Fibroblast of the conjunctiva (primary cell): ENCODE data around the gene KCNQ1.

ENCODE experiments used
- DNase-seq: peaks from one replicate; pipeline ENCODE4 v3.0.0-alpha.2; 2010; ENCODE audit warnings: low read depth

KCNQ1 gene

DNA sequence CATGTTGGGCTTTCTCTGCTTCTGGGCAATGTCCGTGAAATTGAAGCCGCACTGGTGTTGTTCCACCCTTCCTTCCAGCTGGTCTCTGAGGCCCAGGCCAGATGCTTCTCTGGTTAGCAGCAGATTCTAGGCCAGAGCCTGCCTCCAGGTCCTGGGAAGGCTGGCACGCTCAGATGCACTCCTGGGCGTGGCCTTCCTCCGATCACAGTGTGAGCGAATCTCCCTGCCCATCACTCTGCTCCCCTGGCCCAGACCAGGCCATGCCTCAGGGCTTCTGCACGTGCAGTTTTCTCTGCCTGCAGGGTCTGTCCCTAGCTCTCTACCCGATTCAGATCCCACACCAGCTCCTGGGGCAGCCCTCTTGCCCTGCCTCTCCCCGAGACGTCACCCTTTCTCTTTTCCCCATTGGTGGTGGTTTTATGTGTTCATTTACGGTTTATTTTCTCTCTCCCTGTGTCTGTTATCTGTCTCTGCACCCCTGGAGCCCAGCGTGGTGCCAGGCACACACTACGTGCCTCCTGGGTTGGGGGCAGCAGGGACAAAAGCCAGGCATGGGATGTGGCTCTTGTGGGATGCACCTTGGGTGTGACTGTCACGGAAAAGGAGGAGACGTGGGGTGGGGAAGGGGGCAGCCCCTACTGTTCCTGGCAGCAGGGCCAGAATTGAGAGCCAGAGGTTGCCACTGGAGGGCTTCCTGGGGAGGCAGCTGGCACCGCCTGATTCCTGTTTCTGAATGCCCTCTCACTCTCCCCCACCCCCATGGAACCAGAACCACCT is 66.0 kb downstream of the KCNQ1 start:
- DNase-seq: no peak

DNA sequence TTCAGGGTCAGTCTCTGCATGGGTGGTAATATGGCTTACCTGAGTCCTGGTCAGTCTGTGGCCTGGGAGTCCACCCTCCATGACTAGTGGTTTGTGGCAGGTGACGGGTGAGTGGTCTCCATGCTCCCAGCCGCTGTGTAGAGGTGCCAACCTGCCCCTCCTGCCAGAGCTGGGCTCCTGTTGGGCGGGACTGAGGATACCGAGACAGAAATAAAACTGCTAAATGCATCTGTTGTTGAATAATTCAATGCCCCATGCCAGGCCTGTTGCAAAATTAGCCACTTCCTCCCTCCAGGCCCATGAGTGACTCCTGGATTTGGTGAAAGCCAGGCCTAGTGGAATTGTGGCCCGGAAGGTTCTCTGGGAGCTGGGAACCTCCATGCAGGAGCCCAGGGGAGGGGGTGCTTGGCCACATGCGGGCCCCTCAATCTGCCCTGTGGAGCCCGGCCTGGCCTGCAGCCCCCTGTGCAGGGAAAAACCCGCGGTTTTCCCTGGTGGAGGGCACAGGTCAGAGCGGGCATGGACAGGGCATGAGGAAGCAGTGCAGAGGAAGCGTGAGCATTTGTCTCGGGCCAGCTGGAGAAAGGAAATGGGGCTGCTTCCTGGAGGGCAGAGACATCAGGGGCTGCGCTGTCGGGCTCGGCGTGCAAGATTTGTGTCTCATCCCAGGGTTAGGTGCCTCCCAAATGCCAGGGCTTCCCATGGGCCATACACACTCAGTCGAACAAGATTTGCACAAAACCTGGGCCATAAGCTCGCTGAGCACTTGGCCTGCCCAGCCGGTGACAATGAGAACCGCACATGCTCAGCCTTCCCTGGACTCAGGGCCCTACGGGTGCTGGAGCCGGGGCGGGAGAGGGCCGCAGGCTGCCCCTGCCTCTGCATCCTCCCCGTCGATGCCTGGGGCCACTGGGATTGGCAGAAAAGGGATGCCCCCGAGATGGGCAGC is 66.9 kb downstream of the KCNQ1 start:
- DNase-seq: no peak

GRCh38 chr11:2512431-2513407 is 67.9 kb downstream of the KCNQ1 start:
- DNase-seq: no peak

DNA sequence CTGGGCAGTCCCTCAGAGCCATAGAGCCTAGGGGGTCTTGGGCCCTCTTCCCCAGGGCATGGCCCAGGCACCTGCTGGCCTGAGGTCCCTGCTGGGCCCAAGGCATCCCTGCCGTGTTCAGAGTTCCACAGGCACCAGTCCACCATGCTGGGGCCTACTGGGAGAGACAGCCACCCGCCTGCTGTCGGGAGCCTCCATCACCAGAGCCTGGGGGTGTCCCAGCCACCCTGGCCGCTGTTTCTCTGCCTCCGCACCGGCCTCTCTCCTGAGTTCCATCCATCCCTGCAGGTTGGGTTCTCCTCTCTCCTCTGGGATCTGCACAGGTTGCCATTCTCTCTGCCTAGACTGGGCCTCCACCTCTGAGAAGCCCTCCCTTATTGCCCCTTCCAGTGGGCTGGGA is 68.6 kb downstream of the KCNQ1 start:
- no peak for DNase-seq

- no peak for DNase-seq
Observed at GRCh38 chr11:2515401-2516275, 70.8 kb downstream of the KCNQ1 start.

DNA sequence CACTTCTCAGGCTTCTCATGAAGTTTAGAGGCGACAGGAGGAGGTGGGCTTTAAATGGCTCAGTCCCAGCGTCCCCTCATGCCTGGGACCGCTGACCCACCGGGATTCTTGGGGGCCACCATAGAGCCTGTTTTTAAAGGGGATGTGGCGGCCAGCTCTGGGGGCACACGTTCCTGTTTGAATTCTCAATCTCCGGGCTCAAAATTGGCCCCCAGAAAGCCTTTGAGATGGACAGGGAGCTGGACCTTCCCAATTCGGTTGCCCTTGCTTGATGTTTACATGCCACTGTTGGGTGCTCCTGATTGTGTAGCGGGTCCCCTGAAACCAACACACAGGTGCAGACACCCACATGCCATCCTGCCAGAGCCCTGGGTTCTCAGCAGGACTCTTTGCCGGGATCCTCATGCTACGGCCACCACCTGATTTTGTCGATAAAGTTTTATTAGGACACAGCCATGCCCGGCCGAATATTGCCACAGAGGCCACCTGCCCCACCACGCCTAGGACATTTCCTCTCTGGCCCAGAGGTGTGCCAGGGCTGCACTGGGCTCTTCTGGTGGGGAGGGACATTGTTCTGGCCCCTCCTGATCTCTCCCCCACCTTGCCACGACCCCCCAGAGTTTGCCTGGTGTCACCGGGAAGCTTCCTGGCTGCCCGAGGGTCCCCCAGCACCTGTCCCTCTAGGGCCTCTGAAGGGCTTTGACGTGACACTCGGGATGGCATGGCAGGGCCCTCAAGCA is 71.6 kb downstream of the KCNQ1 start:
- DNase-seq: no peak

- DNase-seq: no peak
Observed at GRCh38 chr11:2517016-2517385, 72.2 kb downstream of the KCNQ1 start.

DNA sequence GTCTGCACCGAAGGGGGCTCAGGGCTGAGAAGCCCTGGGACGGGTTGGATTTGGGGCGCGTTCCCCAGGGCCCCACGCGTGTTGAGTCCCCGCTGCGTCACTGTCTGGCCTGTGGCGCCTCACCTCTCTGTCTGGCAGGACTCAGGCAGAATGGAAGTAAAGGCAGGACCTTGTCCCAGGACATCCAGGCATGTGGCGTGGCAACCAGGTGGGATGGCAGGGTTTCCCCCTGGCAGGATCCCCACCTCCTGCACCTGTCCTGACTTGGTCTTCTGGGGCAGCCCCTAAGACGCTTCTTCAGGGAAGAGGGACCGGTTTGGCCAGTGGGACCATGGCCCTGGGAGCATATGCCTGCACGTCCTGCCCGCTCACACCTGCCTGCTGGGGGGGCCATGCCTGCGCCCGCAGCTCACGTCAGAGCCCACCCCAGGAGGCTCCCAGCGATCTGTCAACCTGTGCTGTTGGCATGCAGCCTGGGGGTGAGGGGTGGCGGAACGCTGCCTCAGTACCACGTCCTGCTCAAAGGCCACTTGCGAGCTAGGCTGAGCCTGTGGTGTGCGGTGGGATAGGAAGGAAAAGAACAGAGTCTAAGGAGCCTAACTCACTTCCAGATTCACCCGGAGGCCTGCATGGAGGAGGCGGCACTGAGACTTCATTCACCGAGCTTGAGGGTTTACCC is 72.7 kb downstream of the KCNQ1 start:
- no peak for DNase-seq

DNA sequence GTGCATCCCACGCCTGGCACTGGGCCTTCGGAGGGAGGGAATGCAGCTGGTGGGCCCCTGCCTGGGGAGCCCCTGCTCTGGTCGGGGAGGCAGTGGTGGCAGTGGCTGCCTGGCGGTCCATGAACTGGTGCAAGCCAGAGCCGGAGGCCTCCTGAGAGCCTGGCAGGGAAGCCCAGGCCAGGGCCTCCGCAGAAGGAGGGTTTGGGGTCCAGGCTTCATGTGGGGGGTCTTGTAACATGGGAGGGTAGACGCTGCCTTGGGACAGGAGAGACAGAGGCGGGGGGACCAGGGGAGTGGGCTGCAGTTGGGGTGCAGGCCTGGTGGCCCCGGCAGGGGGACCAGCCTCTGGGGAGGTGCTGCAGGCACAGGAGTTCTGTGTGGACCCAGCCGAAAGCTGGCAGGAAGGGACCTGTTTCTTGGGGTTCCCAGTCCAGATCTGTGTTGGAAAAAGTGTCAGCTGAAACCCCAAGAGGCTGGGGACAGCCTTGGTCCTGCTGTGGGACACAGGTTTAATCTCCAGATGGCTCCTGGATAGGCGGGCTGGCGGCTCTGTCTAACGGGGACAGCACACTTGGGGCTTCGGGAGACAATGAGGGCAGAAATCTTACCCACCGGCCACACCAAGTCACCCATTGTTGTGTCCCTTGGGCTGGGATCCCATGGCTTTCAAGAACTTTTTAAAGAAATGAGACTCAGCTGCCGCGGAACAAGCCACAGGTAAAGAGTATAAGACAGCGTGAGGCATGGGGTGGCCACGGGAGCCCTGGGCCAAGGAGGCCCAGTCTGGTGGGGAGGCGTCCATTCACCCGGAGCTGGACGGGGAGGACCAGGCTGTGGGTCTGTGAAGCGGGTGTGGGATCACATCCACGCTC is 73.5 kb downstream of the KCNQ1 start:
- no peak for DNase-seq

- DNase-seq: no peak
Observed at GRCh38 chr11:2518983-2519340, 74.2 kb downstream of the KCNQ1 start.

DNA sequence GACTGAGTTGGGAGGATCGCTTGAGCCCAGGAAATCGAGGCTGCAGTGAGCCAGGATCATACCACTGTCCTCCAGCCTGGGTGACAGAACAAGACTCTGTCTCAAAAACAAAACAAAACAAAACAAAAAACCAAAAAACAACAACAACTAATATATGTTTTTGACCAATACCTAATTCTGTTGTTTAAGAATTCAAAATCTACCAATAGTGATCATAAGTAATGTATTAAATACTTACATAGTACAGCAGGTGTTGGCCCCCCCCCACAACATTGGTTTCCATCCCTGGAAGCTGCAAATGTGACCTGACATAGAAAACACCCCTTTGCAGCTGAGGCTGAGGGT is 74.7 kb downstream of the KCNQ1 start:
- DNase-seq: no peak

GRCh38 chr11:2519862-2520735 is 75.3 kb downstream of the KCNQ1 start:
- DNase-seq: no peak

DNA sequence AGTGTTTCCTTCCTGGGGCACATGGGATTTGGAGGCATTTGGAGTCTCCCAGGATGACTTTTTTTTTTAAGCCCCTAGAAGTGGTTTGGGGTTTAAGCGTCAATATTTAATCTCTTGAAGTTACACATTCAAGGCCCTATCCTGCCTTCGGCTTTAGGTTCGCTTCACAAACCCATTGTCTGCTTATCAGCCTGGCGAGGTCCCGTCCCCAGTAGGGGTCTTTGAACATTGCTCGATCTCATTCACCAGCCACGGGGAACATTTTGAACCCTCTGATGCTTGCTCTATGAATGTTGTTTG is 75.9 kb downstream of the KCNQ1 start:
- no peak for DNase-seq

DNA sequence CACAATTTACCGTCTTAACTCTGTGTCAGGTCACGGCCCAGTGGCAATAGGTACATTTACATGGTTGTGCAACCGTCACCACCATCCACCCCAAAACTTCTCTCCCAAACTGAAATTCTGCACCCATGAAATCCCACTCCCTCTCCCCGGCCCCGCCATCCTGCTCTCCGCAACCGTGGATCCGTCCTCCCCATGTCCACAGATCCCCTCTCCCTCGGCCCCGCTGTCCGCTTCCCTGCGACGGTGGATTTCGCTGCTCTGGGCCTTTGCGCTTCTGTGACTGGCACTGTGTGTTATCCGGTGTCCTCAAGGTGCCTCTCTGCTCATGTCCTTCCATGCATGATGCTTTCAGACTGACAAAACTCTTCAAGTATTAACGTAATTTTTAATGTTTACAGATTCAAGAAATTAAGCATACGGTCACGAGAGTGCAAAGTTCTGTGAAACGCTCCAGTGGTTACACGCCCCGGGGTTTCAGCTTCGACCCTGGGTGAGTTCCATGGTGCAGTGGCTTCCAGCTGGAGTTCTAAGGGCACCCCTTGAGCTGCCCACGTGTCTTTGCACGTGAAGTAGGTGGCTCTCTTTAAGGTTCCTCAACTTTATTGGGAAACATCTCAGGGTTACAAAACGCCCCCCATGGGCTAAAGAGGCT is 76.4 kb downstream of the KCNQ1 start:
- no peak for DNase-seq

GRCh38 chr11:2521733-2522630 is 77.2 kb downstream of the KCNQ1 start:
- no peak for DNase-seq

DNA sequence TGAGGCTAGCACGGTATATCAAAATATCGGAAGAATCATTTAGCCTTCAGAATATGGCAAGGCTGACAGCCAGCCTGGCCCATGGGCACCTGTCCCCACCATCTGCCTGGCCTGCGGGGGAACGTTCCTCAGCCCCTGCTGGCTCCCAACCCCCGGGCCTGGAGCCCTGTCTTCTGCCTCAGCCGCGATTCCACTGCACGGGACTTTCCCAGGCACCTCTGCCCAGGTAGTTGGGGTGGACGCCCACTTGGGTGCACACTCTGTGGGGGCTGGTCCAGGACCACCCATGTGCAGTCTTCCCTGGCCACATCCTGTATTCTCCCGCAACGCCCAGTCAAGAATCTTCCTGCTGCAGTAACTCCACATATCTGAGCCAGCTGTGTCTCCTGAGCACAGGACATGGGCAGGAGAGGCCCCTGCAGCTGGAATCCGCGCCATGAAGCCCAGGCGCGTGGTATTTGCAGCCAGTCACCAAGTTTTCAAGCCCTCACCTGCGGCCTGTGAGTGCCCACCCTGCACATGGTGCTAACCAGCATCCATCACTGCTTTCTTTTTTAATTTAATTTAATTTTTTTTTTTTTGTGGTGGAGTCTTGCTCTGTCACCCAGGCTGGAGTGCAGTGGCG is 77.9 kb downstream of the KCNQ1 start:
- no peak for DNase-seq
